A673 (cell line): ENCODE measurements around the gene KCNS3. TPM values are rescaled to one million over a fixed set of nuclear protein-coding genes. Genes with fewer than 3 reads are reported as not detected.
A peak's percentile ranks its signal among the peaks of the same experiment; 100 is the strongest.

Experiments used
- BruUV-seq: library from RNA; stranded (reverse); fragments of 400-500 nt; replicated peaks from 2 replicates; lab custom pipeline; 2021; lab: Mats Ljungman, UMichigan
- CTCF ChIA-PET: fragments of 300-600 bp; sonication (Branson Sonifier 250); formaldehyde crosslinking; loops from one replicate; lab custom pipeline; 2022; ENCODE audit warnings: antibody characterized with exemption; lab: Charles Lee
- POLR2A ChIA-PET: fragments of 300-600 bp; sonication (Branson Sonifier 250); formaldehyde crosslinking; loops from one replicate; lab custom pipeline; 2022; ENCODE audit warnings: antibody characterized with exemption; ENCODE audit not compliant: low non-redundant PET; lab: Charles Lee
- DNase-seq: peaks from one replicate; pipeline ENCODE4 v3.0.0-alpha.2; 2015; ENCODE audit warnings: low spot score
- H3K27ac ChIP-seq: fragments of 200-600 bp; sonication (generic); 2 replicates; pipeline ENCODE4 v1.5.1; 2016; ENCODE audit warnings: mixed run types, low read depth, mild to moderate bottlenecking, mixed read lengths, antibody characterized with exemption, low read length; ENCODE audit not compliant: poor library complexity, severe bottlenecking
- H3K27me3 ChIP-seq: fragments of 200-600 bp; sonication (generic); replicated peaks from 2 replicates; pipeline ENCODE4 v1.6.1; 2017; ENCODE audit warnings: mixed run types, low read depth, mild to moderate bottlenecking, mixed read lengths, antibody characterized with exemption, low read length; ENCODE audit not compliant: insufficient read depth, poor library complexity
- H3K36me3 ChIP-seq: fragments of 200-600 bp; sonication (generic); 2 replicates; pipeline ENCODE4 v1.6.1; 2016; ENCODE audit warnings: mixed run types, mild to moderate bottlenecking, mixed read lengths, antibody characterized with exemption, low read length; ENCODE audit not compliant: insufficient read depth, poor library complexity, severe bottlenecking
- H3K4me1 ChIP-seq: fragments of 200-600 bp; sonication (generic); 2 replicates; pipeline ENCODE4 v1.6.1; 2017; ENCODE audit warnings: mixed run types, mild to moderate bottlenecking, mixed read lengths, antibody characterized with exemption, low read length; ENCODE audit not compliant: insufficient read depth, poor library complexity, severe bottlenecking
- H3K4me3 ChIP-seq: fragments of 200-600 bp; sonication (generic); 2 replicates; pipeline ENCODE4 v1.5.1; 2016; ENCODE audit warnings: low read depth, mixed run types, mild to moderate bottlenecking, mixed read lengths, low read length; ENCODE audit not compliant: poor library complexity, severe bottlenecking
- H3K9me3 ChIP-seq: fragments of 200-600 bp; sonication (generic); 2 replicates; pipeline ENCODE4 v1.6.1; 2016; ENCODE audit warnings: mixed run types, low read depth, mild to moderate bottlenecking, mixed read lengths, antibody characterized with exemption, low read length; ENCODE audit not compliant: poor library complexity, severe bottlenecking
- CTCF ChIP-seq: fragments of 300-800, 200-600 bp; sonication (generic); conservative IDR thresholded peaks from 2 replicates; pipeline ENCODE4 v1.5.1; 2017; ENCODE audit warnings: low read depth, mild to moderate bottlenecking, antibody characterized with exemption, low read length, moderate library complexity, mixed read lengths
- EZH2 ChIP-seq: fragments of 200-600 bp; sonication (generic); IDR thresholded peaks from 2 replicates; pipeline ENCODE4 v1.6.1; 2017; ENCODE audit warnings: borderline replicate concordance, low read depth, mild to moderate bottlenecking, mixed read lengths, antibody characterized with exemption, low read length; ENCODE audit not compliant: poor library complexity, severe bottlenecking
- intact Hi-C: fragments of 100-400 bp; cut with micrococcal nuclease; formaldehyde crosslinking; loops from one replicate; pipeline ENCODE4 v1.10.0; 2022; ENCODE audit not compliant: unreplicated experiment
- total RNA-seq: library from RNA; stranded (reverse); gene quantifications from 2 replicates; pipeline ENCODE4 v1.2.3, GENCODE V29; 2021

Gene KCNS3
- total RNA-seq, 1 experiment from 2014 or later: 12.7 TPM

- BruUV-seq: no TSS peak
- TF ChIP-seq CTCF (no peak), EZH2 (no peak)
- Histone ChIP-seq H3K4me1 (no peaks in the 10 kb centered on the region), H3K36me3 (no peaks in the 10 kb centered on the region), H3K27me3 (no peaks in the 10 kb centered on the region), H3K27ac (no peak overlapping the region), H3K4me3 (no peak overlapping the region), H3K9me3 (peaks cover 6% of the 10 kb centered on the region)
- POLR2A ChIA-PET: no interaction called here
- CTCF ChIA-PET: no interaction called here
- intact Hi-C loops: no loop called here
- no peak for DNase-seq
These were observed 16.1 kb downstream of the KCNS3 start for GRCh38 chr2:17894556-17894955.

GRCh38 chr2:17899871-17900270 lies 21.4 kb downstream of the KCNS3 start:
- Histone ChIP-seq H3K4me1 (peaks cover 8% of the 10 kb centered on the region), H3K9me3 (peaks cover 6% of the 10 kb centered on the region), H3K36me3 (no peaks in the 10 kb centered on the region), H3K27ac (no peak overlapping the region), H3K4me3 (no peak overlapping the region), H3K27me3 (no peaks in the 10 kb centered on the region)
- ChIA-PET POLR2A (no interaction called here), CTCF (no interaction called here)
- BruUV-seq: no TSS peak
- DNase-seq: no peak
- intact Hi-C loops: no loop called here
- no peak for TF ChIP-seq CTCF

- H3K4me3 ChIP-seq: no peak overlapping the region
- TF ChIP-seq EZH2 (no peak), CTCF (no peak)
- peaks cover 6% of the 10 kb centered on the region for H3K9me3 ChIP-seq
- POLR2A ChIA-PET: no interaction called here
- no peak overlapping the region for H3K27ac ChIP-seq
- CTCF ChIA-PET: no interaction called here
- H3K36me3 ChIP-seq: no peaks in the 10 kb centered on the region
- intact Hi-C loops: no loop called here
- H3K4me1 ChIP-seq: peaks cover 8% of the 10 kb centered on the region
- peak; percentile 62 for DNase-seq
- H3K27me3 ChIP-seq: no peaks in the 10 kb centered on the region
- no TSS peak for BruUV-seq
These were observed 22.8 kb downstream of the KCNS3 start for GRCh38 chr2:17901246-17901645.
